Measurements from ENCODE around the gene CDH4. TPM values are rescaled to one million over a fixed set of nuclear protein-coding genes. Genes with fewer than 3 reads are reported as not detected.

Gene CDH4
- total RNA-seq, 4 donors from 2014 or later: 0.13 to 0.38 (median 0.21) TPM; not detected in 1

DNA sequence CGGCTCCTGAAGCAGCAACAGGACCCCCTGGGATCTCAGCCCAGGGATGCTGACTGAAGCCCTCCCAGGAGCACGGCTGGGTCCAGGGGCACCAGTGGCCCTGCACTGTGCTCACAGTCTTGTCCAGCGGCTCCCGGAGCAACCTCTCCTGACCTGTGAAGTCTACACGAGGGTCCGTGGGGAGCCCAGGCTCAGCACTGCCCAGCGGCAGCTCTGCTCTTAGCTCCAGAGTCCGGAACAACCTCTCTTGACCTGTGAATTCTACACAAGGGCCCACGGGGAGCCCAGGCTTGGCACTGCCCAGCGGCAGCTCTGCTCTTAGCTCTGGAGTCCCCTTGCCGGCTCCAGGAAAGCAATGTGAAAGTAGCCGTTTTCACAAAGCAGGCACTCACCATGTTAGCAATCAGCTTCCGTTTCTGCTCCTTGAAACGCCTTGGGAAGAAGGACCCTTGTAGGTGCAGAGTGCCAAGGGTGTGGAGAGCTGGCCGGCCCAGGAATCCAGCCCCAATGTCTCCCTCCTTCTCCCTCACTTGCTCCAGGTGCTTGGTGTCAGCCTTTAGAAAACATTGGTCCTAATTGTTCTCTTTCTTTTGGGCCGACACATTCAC, 310.9 kb downstream of the CDH4 start:
- intact Hi-C loops (cut with DNase I): no loop called here
- 54 to 67% methylated on average over 5 to 7 of the region's 16 CpGs for WGBS, 2 donors
- Histone ChIP-seq H3K36me3 (no peaks in the 10 kb centered on the region), H3K4me1 (peaks cover 0 to 5% (median 0%) of the 10 kb centered on the region in 3 donors), H3K9me3 (no peaks in the 10 kb centered on the region), H3K27ac (no peak overlapping the region), H3K4me3 (no peak overlapping the region), H3K27me3 (peaks cover 0 to 13% (median 0%) of the 10 kb centered on the region in 4 donors)
- TF ChIP-seq, protein P1, sequence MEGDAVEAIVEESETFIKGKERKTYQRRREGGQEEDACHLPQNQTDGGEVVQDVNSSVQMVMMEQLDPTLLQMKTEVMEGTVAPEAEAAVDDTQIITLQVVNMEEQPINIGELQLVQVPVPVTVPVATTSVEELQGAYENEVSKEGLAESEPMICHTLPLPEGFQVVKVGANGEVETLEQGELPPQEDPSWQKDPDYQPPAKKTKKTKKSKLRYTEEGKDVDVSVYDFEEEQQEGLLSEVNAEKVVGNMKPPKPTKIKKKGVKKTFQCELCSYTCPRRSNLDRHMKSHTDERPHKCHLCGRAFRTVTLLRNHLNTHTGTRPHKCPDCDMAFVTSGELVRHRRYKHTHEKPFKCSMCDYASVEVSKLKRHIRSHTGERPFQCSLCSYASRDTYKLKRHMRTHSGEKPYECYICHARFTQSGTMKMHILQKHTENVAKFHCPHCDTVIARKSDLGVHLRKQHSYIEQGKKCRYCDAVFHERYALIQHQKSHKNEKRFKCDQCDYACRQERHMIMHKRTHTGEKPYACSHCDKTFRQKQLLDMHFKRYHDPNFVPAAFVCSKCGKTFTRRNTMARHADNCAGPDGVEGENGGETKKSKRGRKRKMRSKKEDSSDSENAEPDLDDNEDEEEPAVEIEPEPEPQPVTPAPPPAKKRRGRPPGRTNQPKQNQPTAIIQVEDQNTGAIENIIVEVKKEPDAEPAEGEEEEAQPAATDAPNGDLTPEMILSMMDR (IDR thresholded peaks at IDR 0.05): no peak
- TF ChIP-seq POLR2A (IDR thresholded peaks at IDR 0.05): no peak
- DNase-seq: no peak

DNA sequence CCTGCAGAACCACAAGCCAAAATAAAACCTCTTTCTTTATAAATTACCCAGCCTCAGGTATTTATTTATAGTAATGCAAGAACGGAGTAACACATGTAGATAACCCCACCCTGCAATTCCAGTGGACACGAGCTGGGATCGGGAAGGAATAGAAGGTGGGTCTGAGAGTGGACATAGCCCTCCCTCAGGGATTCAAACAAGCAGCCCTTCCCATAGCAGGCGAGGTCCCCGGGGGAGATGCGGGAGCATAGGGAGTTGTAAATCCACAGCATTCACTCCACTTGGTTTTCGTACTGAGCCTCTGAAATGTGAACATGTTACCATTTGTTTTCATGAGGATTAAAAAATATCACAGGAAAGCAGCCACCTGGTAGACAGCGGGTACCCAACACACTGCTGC, 312.6 kb downstream of the CDH4 start:
- H3K27ac ChIP-seq: no peak overlapping the region
- H3K9me3 ChIP-seq: no peaks in the 10 kb centered on the region
- H3K27me3 ChIP-seq: peaks cover 0 to 9% (median 0%) of the 10 kb centered on the region in 4 donors
- peaks cover 0 to 5% (median 0%) of the 10 kb centered on the region in 3 donors for H3K4me1 ChIP-seq
- no peaks in the 10 kb centered on the region for H3K36me3 ChIP-seq
- TF ChIP-seq, protein P1 (IDR thresholded peaks at IDR 0.05): no peak
- no peak for TF ChIP-seq POLR2A (IDR thresholded peaks at IDR 0.05)
- no peak for DNase-seq
- intact Hi-C loops (cut with DNase I): no loop called here
- WGBS, 2 donors: 84% methylated on average over 8 of the region's 8 CpGs; no CpG with 5 or more reads in 1 of the 2 donors
- H3K4me3 ChIP-seq: no peak overlapping the region

DNA sequence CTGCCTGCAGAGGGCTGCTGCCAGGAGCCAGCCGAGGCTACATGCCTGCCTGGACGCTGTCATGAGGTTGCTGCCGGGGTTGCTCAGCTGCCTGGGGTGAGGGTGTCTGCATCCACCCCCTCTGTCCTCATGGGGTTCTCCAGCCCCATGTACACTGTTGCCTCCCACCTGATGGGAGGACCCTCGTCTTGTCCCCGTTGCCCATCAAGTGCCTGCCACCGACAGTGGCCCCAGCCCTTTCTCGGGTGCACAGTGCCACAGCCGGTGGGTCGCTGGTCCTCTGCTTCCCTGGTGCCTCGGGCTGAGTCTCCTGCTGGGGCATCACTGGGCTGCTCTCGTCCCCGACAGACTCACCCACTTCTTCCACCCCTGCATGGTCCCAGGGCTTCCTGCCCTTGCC, 313.7 kb downstream of the CDH4 start:
- no peak overlapping the region for H3K4me3 ChIP-seq
- intact Hi-C loops (cut with DNase I): no loop called here
- no peak overlapping the region for H3K27ac ChIP-seq
- peaks cover 0 to 8% (median 0%) of the 10 kb centered on the region in 4 donors for H3K27me3 ChIP-seq
- H3K4me1 ChIP-seq: no peaks in the 10 kb centered on the region
- H3K36me3 ChIP-seq: no peaks in the 10 kb centered on the region
- DNase-seq: no peak
- 92 to 96% methylated on average over 4 to 6 of the region's 12 CpGs for WGBS, 2 donors
- H3K9me3 ChIP-seq: no peaks in the 10 kb centered on the region
- no peak for TF ChIP-seq POLR2A (IDR thresholded peaks at IDR 0.05)
- TF ChIP-seq, protein P1 (IDR thresholded peaks at IDR 0.05): no peak

DNA sequence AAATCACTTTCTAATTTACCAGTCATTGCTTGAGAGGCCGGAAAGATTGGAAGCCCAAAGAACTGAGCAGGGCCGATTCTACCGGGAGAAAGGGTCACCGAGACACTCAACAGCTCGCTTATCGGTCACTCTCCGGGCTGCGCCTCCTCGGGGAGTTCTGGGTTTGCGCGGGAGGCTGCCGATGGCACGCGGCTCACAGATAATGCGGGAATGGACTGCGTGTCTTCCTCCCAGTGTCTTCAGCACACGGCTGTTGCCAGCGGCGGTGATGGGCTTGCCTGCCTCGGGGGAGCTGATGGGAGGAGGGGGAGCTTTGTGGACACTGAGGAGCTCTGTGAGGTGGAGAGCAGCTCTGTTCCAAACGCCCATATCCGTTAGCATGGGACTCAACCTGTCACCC, 314.6 kb downstream of the CDH4 start:
- Histone ChIP-seq H3K27me3 (peaks cover 0 to 11% (median 0%) of the 10 kb centered on the region in 4 donors), H3K9me3 (no peaks in the 10 kb centered on the region), H3K27ac (no peak overlapping the region), H3K4me1 (no peaks in the 10 kb centered on the region), H3K36me3 (no peaks in the 10 kb centered on the region), H3K4me3 (no peak overlapping the region)
- WGBS, 2 donors: 88 to 90% methylated on average over 7 to 19 of the region's 22 CpGs
- no peak for DNase-seq
- TF ChIP-seq, protein P1 (IDR thresholded peaks at IDR 0.05): no peak
- TF ChIP-seq POLR2A (IDR thresholded peaks at IDR 0.05): no peak
- intact Hi-C loops (cut with DNase I): no loop called here

DNA sequence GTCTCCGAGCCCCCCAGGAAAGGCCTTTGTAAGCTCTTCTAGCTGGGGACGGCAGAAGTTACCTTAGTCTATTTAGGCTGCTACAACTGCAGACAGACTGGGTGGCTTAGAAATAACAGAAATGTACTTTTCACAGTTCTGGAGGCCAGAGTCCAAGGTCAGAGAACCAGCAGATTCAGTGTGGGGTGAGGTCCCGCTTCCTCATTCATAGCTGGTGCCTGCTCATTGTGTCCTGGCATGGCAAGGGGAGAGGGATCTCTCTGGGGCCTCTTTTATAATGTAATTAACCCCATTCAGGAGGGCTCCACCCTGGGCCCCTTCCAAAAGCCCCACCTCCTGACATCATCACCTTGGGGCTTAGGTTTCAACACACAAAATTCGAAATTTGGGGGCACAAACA, 315.1 kb downstream of the CDH4 start:
- no peaks in the 10 kb centered on the region for H3K9me3 ChIP-seq
- 44 to 46% methylated on average over 4 of the region's 4 CpGs for WGBS, 2 donors
- no peak overlapping the region for H3K27ac ChIP-seq
- no peak for TF ChIP-seq POLR2A (IDR thresholded peaks at IDR 0.05)
- TF ChIP-seq, protein P1 (IDR thresholded peaks at IDR 0.05): no peak
- H3K36me3 ChIP-seq: no peaks in the 10 kb centered on the region
- no peak overlapping the region for H3K4me3 ChIP-seq
- H3K27me3 ChIP-seq: peaks cover 0 to 11% (median 0%) of the 10 kb centered on the region in 4 donors
- DNase-seq: no peak
- intact Hi-C loops (cut with DNase I): no loop called here
- no peaks in the 10 kb centered on the region for H3K4me1 ChIP-seq
